Vagina (tissue), 2 donors: ENCODE measurements around the gene PTGFRN.

Source experiments
- CTCF ChIP-seq, 3 experiments: fragments of 450-650 bp in 2 of 3; fragments of 200-600 bp in 1 of 3; sonication (generic) in 1 of 3; IDR thresholded peaks; one replicate each; pipeline ENCODE4 v1.5.1; 2017 to 2019; ENCODE audit warnings: antibody characterized with exemption in 3 of 3, mild to moderate bottlenecking in 2 of 3, moderate library complexity in 2 of 3
- POLR2A ChIP-seq, 2 donors: fragments of 450-650 bp; IDR thresholded peaks; one replicate each; pipeline ENCODE4 v1.6.1; 2017; ENCODE audit warnings: antibody characterized with exemption in 2 of 2, mild to moderate bottlenecking in 2 of 2, moderate library complexity in 2 of 2
- POLR2AphosphoS5 ChIP-seq, 2 donors: sonication (generic); formaldehyde crosslinking; IDR thresholded peaks; one replicate each; pipeline ENCODE4 v1.9.0; 2017; ENCODE audit warnings: antibody characterized with exemption in 2 of 2, mild to moderate bottlenecking in 2 of 2, low read depth in 1 of 2; ENCODE audit not compliant: insufficient read depth in 1 of 2

- TF ChIP-seq CTCF (IDR thresholded peaks at IDR 0.05): no peak
- TF ChIP-seq POLR2AphosphoS5 (IDR thresholded peaks at IDR 0.05; ENCODE audit: insufficient read depth in 1 of 2, low read depth in 1 of 2): no peak
- TF ChIP-seq POLR2A (IDR thresholded peaks at IDR 0.05): no peak
Measured at GRCh38 chr1:116990612-116991151, 81.0 kb downstream of the PTGFRN start.
